H1 (cell line): ENCODE data around the gene GATA1.

Source experiments
- CHD1 ChIP-seq: IDR thresholded peaks from 2 replicates; pipeline ENCODE4 v1.6.1; 2012; ENCODE audit warnings: low read depth, low read length, improper control_type of control experiment
- CHD2 ChIP-seq: IDR thresholded peaks from 2 replicates; pipeline ENCODE4 v1.6.1; 2012; ENCODE audit warnings: low read length, improper control_type of control experiment
- CTBP2 ChIP-seq: IDR thresholded peaks from 2 replicates; pipeline ENCODE4 v1.7.0; 2011; ENCODE audit warnings: borderline replicate concordance, mild to moderate bottlenecking, moderate library complexity, mixed read lengths, low read length; ENCODE audit not compliant: insufficient read depth, insufficient read length
- KDM4A ChIP-seq: IDR thresholded peaks from one replicate; pipeline ENCODE4 v1.7.1; 2012; ENCODE audit warnings: low read depth, mild to moderate bottlenecking, moderate library complexity, low read length, inconsistent platforms; ENCODE audit not compliant: severe bottlenecking
- PHF8 ChIP-seq: fragments of 200-600 bp; sonication (generic); conservative IDR thresholded peaks from 2 replicates; pipeline ENCODE4 v1.7.1; 2012; ENCODE audit warnings: low read depth, mild to moderate bottlenecking, inconsistent platforms, low read length, moderate library complexity
- POLR2A ChIP-seq, 2 experiments: IDR thresholded peaks; 1 replicate in 1 of 2; 2 replicates in 1 of 2; pipeline ENCODE4 v1.6.1; 2011; ENCODE audit warnings: low read depth in 2 of 2, low read length in 2 of 2, mild to moderate bottlenecking in 2 of 2; ENCODE audit errors: control extremely low read depth in 1 of 2
- RAD21 ChIP-seq, 2 experiments: IDR thresholded peaks in 1 of 2; conservative IDR thresholded peaks in 1 of 2; 2 replicates each; pipeline ENCODE4 v1.6.1; 2011; ENCODE audit warnings: low read depth in 2 of 2, low read length in 2 of 2, improper control_type of control experiment in 1 of 2, inconsistent platforms in 1 of 2, mild to moderate bottlenecking in 1 of 2, moderate library complexity in 1 of 2
- RBBP5 ChIP-seq: IDR thresholded peaks from 2 replicates; pipeline ENCODE4 v1.7.1; 2012; ENCODE audit warnings: low read depth, mild to moderate bottlenecking, inconsistent platforms, low read length, moderate library complexity, borderline replicate concordance
- TBP ChIP-seq: IDR thresholded peaks from 2 replicates; pipeline ENCODE4 v1.6.1; 2011; ENCODE audit warnings: low read depth, low read length, improper control_type of control experiment
- TCF12 ChIP-seq: IDR thresholded peaks from 2 replicates; pipeline ENCODE4 v1.6.1; 2011; ENCODE audit warnings: low read depth, mild to moderate bottlenecking, low read length
- TF ChIP-seq, protein P1 (sequence below), 3 experiments: IDR thresholded peaks; 1 replicate in 2 of 3; 2 replicates in 1 of 3; pipeline versions ENCODE4 v1.5.1 to v1.6.1; 2011; ENCODE audit warnings: low read length in 3 of 3, mild to moderate bottlenecking in 3 of 3, inconsistent platforms in 2 of 3, low read depth in 1 of 3, moderate library complexity in 1 of 3; ENCODE audit not compliant: insufficient read depth in 1 of 3; ENCODE audit errors: control extremely low read depth in 1 of 3
- TF ChIP-seq, protein P2 (sequence below): IDR thresholded peaks from 2 replicates; pipeline ENCODE4 v1.6.1; 2011; ENCODE audit warnings: low read depth, mild to moderate bottlenecking, low read length; ENCODE audit not compliant: insufficient read depth
- TF ChIP-seq, protein P3 (sequence below): IDR thresholded peaks from 2 replicates; pipeline ENCODE4 v1.6.1; 2011; ENCODE audit warnings: low read length, improper control_type of control experiment

DNA sequence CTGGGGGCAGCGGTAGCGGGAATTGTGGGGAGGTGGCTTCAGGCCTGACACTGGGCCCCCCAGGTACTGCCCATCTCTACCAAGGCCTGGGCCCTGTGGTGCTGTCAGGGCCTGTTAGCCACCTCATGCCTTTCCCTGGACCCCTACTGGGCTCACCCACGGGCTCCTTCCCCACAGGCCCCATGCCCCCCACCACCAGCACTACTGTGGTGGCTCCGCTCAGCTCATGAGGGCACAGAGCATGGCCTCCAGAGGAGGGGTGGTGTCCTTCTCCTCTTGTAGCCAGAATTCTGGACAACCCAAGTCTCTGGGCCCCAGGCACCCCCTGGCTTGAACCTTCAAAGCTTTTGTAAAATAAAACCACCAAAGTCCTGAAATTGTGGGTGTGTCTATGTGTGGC lies 7.5 kb downstream of the GATA1 start:
- TF ChIP-seq PHF8 (no peak), TBP (no peak), CHD1 (no peak), CHD2 (no peak), RBBP5 (no peak), POLR2A (IDR thresholded peaks at IDR 0.05; ENCODE audit: control extremely low read depth in 1 of 2, low read depth in 2 of 2, low read length in 2 of 2) (no peak), KDM4A (no peak), RAD21 (IDR thresholded peaks at IDR 0.05 in 1 of 2, conservative IDR thresholded peaks at IDR 0.05 in 1 of 2; ENCODE audit: low read depth in 2 of 2, low read length in 2 of 2) (no peak), TCF12 (no peak), CTBP2 (no peak)
- TF ChIP-seq, protein P1, sequence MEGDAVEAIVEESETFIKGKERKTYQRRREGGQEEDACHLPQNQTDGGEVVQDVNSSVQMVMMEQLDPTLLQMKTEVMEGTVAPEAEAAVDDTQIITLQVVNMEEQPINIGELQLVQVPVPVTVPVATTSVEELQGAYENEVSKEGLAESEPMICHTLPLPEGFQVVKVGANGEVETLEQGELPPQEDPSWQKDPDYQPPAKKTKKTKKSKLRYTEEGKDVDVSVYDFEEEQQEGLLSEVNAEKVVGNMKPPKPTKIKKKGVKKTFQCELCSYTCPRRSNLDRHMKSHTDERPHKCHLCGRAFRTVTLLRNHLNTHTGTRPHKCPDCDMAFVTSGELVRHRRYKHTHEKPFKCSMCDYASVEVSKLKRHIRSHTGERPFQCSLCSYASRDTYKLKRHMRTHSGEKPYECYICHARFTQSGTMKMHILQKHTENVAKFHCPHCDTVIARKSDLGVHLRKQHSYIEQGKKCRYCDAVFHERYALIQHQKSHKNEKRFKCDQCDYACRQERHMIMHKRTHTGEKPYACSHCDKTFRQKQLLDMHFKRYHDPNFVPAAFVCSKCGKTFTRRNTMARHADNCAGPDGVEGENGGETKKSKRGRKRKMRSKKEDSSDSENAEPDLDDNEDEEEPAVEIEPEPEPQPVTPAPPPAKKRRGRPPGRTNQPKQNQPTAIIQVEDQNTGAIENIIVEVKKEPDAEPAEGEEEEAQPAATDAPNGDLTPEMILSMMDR (IDR thresholded peaks at IDR 0.05; ENCODE audit: control extremely low read depth in 1 of 3, insufficient read depth in 1 of 3, low read depth in 1 of 3, low read length in 3 of 3), result no peak
- TF ChIP-seq, protein P2, sequence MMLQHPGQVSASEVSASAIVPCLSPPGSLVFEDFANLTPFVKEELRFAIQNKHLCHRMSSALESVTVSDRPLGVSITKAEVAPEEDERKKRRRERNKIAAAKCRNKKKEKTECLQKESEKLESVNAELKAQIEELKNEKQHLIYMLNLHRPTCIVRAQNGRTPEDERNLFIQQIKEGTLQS, result no peak
- TF ChIP-seq, protein P3, sequence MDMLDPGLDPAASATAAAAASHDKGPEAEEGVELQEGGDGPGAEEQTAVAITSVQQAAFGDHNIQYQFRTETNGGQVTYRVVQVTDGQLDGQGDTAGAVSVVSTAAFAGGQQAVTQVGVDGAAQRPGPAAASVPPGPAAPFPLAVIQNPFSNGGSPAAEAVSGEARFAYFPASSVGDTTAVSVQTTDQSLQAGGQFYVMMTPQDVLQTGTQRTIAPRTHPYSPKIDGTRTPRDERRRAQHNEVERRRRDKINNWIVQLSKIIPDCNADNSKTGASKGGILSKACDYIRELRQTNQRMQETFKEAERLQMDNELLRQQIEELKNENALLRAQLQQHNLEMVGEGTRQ, result no peak
